HG03571 (cell line): Measurements from ENCODE around the gene METTL5.

Source experiments
- ATAC-seq: cut with Tn5 transposase; IDR thresholded peaks from one replicate; pipeline ENCODE4 v1.9.1; 2021; ENCODE audit not compliant: unreplicated experiment

METTL5 gene

DNA sequence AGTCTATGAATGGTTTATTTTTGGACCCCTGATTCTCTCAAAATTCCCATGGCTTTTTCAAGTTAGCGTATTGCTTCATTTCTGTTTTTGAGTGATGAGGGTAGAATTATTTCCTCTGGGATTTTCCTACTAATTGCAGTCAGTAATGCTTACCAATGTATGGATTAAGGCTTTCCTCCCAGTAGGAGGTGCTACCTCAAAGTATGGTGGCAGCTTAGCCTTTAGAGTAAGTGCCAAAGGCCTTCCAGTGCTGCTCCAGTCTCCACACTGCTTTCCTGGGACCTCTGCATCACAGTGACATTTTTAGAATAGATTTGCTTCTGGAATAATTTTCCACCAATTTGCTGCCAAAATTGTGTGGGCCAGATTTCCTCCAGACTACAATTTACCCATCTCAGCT, 42.2 kb downstream of the METTL5 start:
- ATAC-seq = no peak

- no peak for ATAC-seq
Measured at GRCh38 chr2:169781249-169782013, 43.3 kb downstream of the METTL5 start.

GRCh38 chr2:169778446-169778845, 46.3 kb downstream of the METTL5 start:
- no peak for ATAC-seq

DNA sequence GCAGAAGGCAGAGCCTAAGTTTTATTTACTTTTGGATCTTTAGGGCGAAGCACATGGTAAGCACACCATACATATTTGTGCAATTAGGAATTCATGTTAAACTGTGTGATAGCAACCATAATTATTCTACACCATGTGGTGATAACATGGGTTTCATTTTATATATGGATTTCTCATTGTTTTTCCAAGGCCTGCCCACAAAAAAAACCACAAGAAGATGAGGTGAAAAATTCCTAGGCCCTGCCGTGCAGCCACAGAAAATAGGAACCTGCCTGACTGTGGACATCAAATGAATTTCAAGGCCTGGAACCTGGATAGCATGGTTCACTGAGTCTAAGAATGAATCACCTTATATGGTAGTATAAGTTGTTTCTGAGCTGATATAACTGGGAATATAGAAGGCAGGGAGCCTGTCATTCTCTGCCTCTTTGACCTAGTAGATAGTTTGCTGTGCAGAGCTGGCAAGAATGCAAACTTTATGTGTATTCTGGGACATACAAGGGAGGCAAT, 48.4 kb downstream of the METTL5 start:
- ATAC-seq = no peak

GRCh38 chr2:169775765-169776164, 48.9 kb downstream of the METTL5 start:
- no peak for ATAC-seq

- no peak for ATAC-seq
Measured at GRCh38 chr2:169775354-169775753, 49.4 kb downstream of the METTL5 start.

- no peak for ATAC-seq
Measured at GRCh38 chr2:169772651-169773050, 52.1 kb downstream of the METTL5 start.

DNA sequence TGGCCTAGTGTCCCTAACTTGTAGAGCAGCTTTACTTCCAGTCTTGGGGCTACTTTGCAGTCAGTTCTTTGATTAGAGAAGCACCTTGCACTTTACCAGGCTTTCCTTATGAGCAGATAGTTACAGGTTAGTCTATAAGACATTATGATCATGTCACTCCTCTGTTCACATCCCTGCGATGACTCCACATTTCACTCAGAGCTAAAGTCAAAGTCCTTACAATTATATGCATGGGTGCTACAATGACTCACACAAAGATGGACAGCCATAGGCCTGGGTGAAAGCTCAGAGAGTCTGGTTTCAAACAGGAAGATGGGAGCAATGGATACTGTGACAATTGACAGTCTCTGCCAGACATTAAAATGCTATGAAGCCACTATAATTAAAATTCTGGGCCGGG, 53.1 kb downstream of the METTL5 start:
- ATAC-seq = no peak

GRCh38 chr2:169771021-169771420, 53.7 kb downstream of the METTL5 start:
- no peak for ATAC-seq

DNA sequence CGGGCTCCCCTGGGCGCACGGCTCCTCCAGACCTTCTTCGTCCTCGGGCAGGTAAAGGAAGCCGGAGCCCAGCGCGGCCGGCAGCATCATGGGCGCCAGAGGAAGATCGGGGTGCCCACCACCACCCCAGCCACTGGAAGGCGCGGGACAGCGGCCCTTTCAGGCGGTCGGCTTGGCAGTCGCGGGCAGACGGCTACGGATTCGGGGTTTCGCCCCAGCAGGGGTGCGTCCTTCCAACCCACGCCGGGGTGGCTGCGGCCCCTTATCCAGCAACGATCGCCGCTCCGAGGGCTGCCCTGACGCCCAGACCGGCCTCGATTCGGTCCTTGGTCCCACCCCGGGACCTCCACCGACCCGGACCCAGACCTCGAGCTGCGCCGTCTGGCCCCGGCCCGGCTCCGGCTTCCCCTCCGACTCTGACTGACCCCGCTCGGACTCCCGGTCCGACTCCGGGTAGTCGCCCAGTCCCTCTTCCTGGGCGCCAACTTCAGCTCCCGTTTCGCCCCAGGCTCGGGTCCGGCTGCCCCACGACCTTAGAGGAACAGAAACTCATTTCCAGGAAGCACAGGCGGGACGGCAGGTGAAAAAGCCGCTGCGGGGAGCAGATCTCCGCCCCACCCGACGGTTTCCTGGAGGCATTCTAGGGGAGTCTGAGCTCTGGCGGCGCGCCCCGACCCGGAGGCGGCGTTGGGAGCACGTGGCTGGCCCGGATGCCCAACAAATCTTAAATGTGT, 56.3 kb downstream of the METTL5 start:
- no peak for ATAC-seq

DNA sequence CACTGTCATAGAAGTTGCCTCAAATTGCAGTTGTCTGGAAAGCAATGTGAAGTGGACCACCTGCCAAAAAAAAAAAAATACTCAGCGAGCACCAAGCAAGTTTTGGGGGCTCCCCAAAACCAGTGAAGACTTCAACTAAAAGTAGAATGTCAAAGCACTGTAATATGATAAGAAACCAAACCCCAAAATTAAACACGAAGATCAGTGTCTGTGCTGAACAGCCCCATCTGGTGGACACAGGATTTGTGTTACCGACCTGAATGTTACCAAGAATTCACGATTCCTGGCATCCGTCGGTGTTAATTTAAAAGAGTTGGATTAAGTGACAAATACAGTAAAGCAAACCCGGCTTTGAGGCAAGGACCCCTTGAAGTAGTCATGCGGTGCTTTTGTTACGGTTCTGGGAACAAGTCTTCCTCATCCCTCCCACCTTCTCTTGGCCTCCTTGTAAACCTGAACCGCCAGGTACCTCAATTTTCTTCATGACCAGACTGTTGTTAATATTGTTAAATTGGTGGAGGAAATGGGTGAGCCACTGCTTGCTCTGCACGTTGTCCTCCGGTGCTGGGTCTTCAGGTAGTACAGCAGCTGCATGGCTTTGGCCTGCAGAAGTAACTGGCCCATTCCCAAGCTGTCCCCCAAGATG, 57.3 kb downstream of the METTL5 start:
- ATAC-seq = no peak

- ATAC-seq = no peak
Measured at GRCh38 chr2:169765523-169765922, 59.2 kb downstream of the METTL5 start.

DNA sequence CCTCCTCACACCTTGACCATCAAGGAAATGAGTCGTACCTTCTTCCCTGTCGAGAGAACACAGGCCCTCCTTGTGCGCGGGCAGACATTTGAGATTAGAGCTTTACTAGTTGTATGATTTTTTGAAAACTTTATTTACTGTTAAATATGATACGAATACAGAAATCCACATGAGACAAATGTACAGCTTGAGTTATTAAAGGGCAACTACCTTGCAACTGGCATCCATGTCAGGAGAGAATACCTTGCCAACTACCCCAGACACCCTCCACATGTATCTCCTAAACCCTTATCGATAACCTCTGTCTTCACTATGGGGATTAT, 62.8 kb downstream of the METTL5 start:
- ATAC-seq = no peak
